SK-N-SH (cell line): ENCODE results near the gene PLCH1.

Experiments
- CTCF ChIP-seq: fragments of 200-600 bp; sonication (generic); IDR thresholded peaks from 2 replicates; pipeline ENCODE4 v1.6.1; 2017; ENCODE audit warnings: antibody characterized with exemption, mild to moderate bottlenecking, moderate library complexity
- EP300 ChIP-seq, 2 experiments: IDR thresholded peaks; 2 replicates each; pipeline versions ENCODE4 v1.4.0 to v1.6.1; 2012; ENCODE audit warnings: borderline replicate concordance in 1 of 2, low read depth in 1 of 2, low read length in 1 of 2
- EZH2phosphoT487 ChIP-seq: fragments of 200-600 bp; sonication (generic); IDR thresholded peaks from 2 replicates; pipeline ENCODE4 v1.6.1; 2017; ENCODE audit warnings: low read depth, mixed run types, mild to moderate bottlenecking, antibody characterized with exemption, moderate library complexity, borderline replicate concordance
- GATA2 ChIP-seq: sonication (generic); formaldehyde crosslinking; IDR thresholded peaks from 2 replicates; pipeline ENCODE4 v1.5.0; 2020; ENCODE audit warnings: mild to moderate bottlenecking, missing genetic modification reagents
- IRF3 ChIP-seq: fragments of 150-350 bp; IDR thresholded peaks from 2 replicates; pipeline ENCODE4 v1.6.1; 2016; ENCODE audit warnings: mild to moderate bottlenecking, low read depth, low read length
- JUND ChIP-seq: IDR thresholded peaks from 2 replicates; pipeline ENCODE4 v1.4.0; 2012
- MXI1 ChIP-seq: IDR thresholded peaks from 2 replicates; pipeline ENCODE4 v1.6.1; 2012; ENCODE audit warnings: mild to moderate bottlenecking, low read depth, low read length, improper control_type of control experiment
- POLR2AphosphoS5 ChIP-seq: IDR thresholded peaks from 2 replicates; pipeline ENCODE4 v1.6.1; 2012; ENCODE audit warnings: low read depth, low read length
- RXRA ChIP-seq: IDR thresholded peaks from 2 replicates; pipeline ENCODE4 v1.4.0; 2012; ENCODE audit warnings: low read depth, mild to moderate bottlenecking, borderline replicate concordance
- TEAD4 ChIP-seq: IDR thresholded peaks from 2 replicates; pipeline ENCODE4 v1.4.0; 2012; ENCODE audit warnings: mild to moderate bottlenecking, borderline replicate concordance; ENCODE audit not compliant: insufficient read depth
- USF2 ChIP-seq: fragments of 150-350 bp; IDR thresholded peaks from 2 replicates; pipeline ENCODE4 v1.6.1; 2017; ENCODE audit warnings: antibody characterized with exemption, low read length, low read depth, borderline replicate concordance
- ZBTB33 ChIP-seq: IDR thresholded peaks from 2 replicates; pipeline ENCODE4 v1.4.0; 2012; ENCODE audit warnings: low read depth, borderline replicate concordance

GRCh38 chr3:155619118-155619915 is 125.6 kb downstream of the PLCH1 start:
- no peak for TF ChIP-seq IRF3
- TF ChIP-seq CTCF: no peak
- TF ChIP-seq MXI1: no peak
- TF ChIP-seq JUND: no peak
- no peak for TF ChIP-seq TEAD4
- TF ChIP-seq EP300 (IDR thresholded peaks at IDR 0.05; ENCODE audit: borderline replicate concordance in 1 of 2, low read depth in 1 of 2, low read length in 1 of 2): no peak
- TF ChIP-seq EZH2phosphoT487: no peak
- no peak for TF ChIP-seq RXRA
- TF ChIP-seq POLR2AphosphoS5: no peak
- TF ChIP-seq USF2: no peak
- no peak for TF ChIP-seq ZBTB33
- TF ChIP-seq GATA2 (CRISPR knock-in tag): no peak
